HepG2 (cell line): ENCODE results near the gene SRP14. TPM values are rescaled to one million over a fixed set of nuclear protein-coding genes. Genes with fewer than 3 reads are reported as not detected.
A peak's percentile ranks its signal among the peaks of the same experiment; 100 is the strongest.

Source experiments
- ATAC-seq: fragments of 200-7000 bp; cut with Tn5 transposase; 3 replicates; pipeline ENCODE4 v1.9.1; 2020; ENCODE audit warnings: mild to moderate bottlenecking, moderate library complexity
- BruUV-seq: library from RNA; stranded (reverse); fragments of 400-500 nt; replicated peaks from 2 replicates; lab custom pipeline; 2021; lab: Mats Ljungman, UMichigan
- CTCF ChIA-PET: fragments of 300-600 bp; formaldehyde crosslinking; extraction: SDS; loops from one replicate; lab custom pipeline; 2021; ENCODE audit warnings: low total read pairs, inconsistent platforms, low intra/inter-chr PET ratio; lab: Yijun Ruan, JAX
- POLR2A ChIA-PET: fragments of 350-600 bp; sonication (Branson Sonifier 250); formaldehyde crosslinking; loops from one replicate; lab custom pipeline; 2020; ENCODE audit warnings: antibody characterized with exemption, inconsistent platforms; lab: Yijun Ruan, JAX
- DNase-seq: peaks from one replicate; pipeline ENCODE4 v3.0.0-alpha.2; 2015; ENCODE audit warnings: low spot score
- FAIRE-seq: peaks from 3 replicates; lab custom pipeline; 2011; peaks lifted over from hg19 to GRCh38; lab: Jason Lieb, UNC
- H2AFZ ChIP-seq: one replicate; pipeline ENCODE4 v1.6.1; 2011; ENCODE audit warnings: low read length, inconsistent platforms
- H3K27ac ChIP-seq: fragments of 300-600 bp; 3 replicates; pipeline ENCODE4 v1.8.0; 2011; ENCODE audit warnings: mixed run types, mild to moderate bottlenecking, mixed read lengths, low read length, inconsistent platforms; ENCODE audit not compliant: insufficient read depth; ENCODE audit errors: extremely low read length
- H3K27me3 ChIP-seq, 2 experiments: fragments of 200-600 bp in 1 of 2; 2 replicates in 1 of 2; 3 replicates in 1 of 2; pipeline versions ENCODE4 v1.6.0 to v1.8.0; 2011; ENCODE audit warnings: low read length in 2 of 2, mild to moderate bottlenecking in 2 of 2, moderate library complexity in 2 of 2, inconsistent platforms in 1 of 2; ENCODE audit not compliant: insufficient read depth in 2 of 2, control insufficient read depth in 1 of 2
- H3K36me3 ChIP-seq, 2 experiments: fragments of 200-600 bp in 1 of 2; replicated peaks in 1 of 2; 2 replicates in 1 of 2; 3 replicates in 1 of 2; pipeline versions ENCODE4 v1.5.1 to v1.8.0; 2011; ENCODE audit warnings: low read length in 2 of 2, inconsistent platforms in 1 of 2; ENCODE audit not compliant: insufficient read depth in 2 of 2, control insufficient read depth in 1 of 2
- H3K4me1 ChIP-seq: 2 replicates; pipeline ENCODE4 v1.5.1; 2012; ENCODE audit warnings: low read length, inconsistent platforms; ENCODE audit not compliant: insufficient read depth
- H3K4me2 ChIP-seq: 2 replicates; pipeline ENCODE4 v1.6.0; 2011; ENCODE audit warnings: low read depth, low read length, inconsistent platforms
- H3K4me3 ChIP-seq, 3 experiments: fragments of 200-600 bp in 1 of 3; sonication (generic), shearing (Covaris generic) in 1 of 3; replicated peaks in 1 of 3; 2 replicates each; pipeline ENCODE4 v1.5.1; 2011 to 2016; ENCODE audit warnings: low read length in 3 of 3, inconsistent platforms in 2 of 3, low read depth in 2 of 3, mild to moderate bottlenecking in 2 of 3, control low read depth in 1 of 3, mixed read lengths in 1 of 3; ENCODE audit not compliant: insufficient read depth in 1 of 3
- H3K79me2 ChIP-seq: one replicate; pipeline ENCODE4 v1.6.1; 2011; ENCODE audit warnings: low read length, inconsistent platforms; ENCODE audit not compliant: insufficient read depth
- H3K9ac ChIP-seq: 2 replicates; pipeline ENCODE4 v1.6.0; 2011; ENCODE audit warnings: mild to moderate bottlenecking, low read depth, low read length, inconsistent platforms; ENCODE audit not compliant: insufficient read depth
- H3K9me3 ChIP-seq: 2 replicates; pipeline ENCODE4 v1.5.1; 2012; ENCODE audit warnings: mild to moderate bottlenecking, low read length
- H4K20me1 ChIP-seq: 2 replicates; pipeline ENCODE4 v1.6.0; 2011; ENCODE audit warnings: inconsistent platforms, mild to moderate bottlenecking, low read length, moderate library complexity; ENCODE audit not compliant: insufficient read depth
- BCLAF1 ChIP-seq: fragments of 450-650 bp; IDR thresholded peaks from 2 replicates; pipeline ENCODE4 v1.6.1; 2017; ENCODE audit warnings: mild to moderate bottlenecking
- CHCHD3 ChIP-seq: sonication (generic); formaldehyde crosslinking; IDR thresholded peaks from 2 replicates; pipeline ENCODE4 v1.8.0; 2022; ENCODE audit warnings: mild to moderate bottlenecking, missing genetic modification reagents, moderate library complexity
- FOXJ3 ChIP-seq: sonication (generic); formaldehyde crosslinking; IDR thresholded peaks from 2 replicates; pipeline ENCODE4 v1.4.0; 2020; ENCODE audit warnings: missing genetic modification reagents, mild to moderate bottlenecking, borderline replicate concordance
- HNF4A ChIP-seq: sonication (generic); formaldehyde crosslinking; IDR thresholded peaks from 2 replicates; pipeline ENCODE4 v1.4.0; 2020; ENCODE audit warnings: missing genetic modification reagents
- NFYC ChIP-seq: IDR thresholded peaks from 2 replicates; pipeline ENCODE4 v1.6.1; 2016; ENCODE audit warnings: missing genetic modification reagents, missing compliant biosample characterization
- TFDP2 ChIP-seq: sonication (generic); formaldehyde crosslinking; IDR thresholded peaks from 2 replicates; pipeline ENCODE4 v1.4.0; 2020; ENCODE audit warnings: missing genetic modification reagents
- ZHX1 ChIP-seq: sonication (generic); formaldehyde crosslinking; IDR thresholded peaks from 2 replicates; pipeline ENCODE4 v1.8.1; 2022; ENCODE audit warnings: low read depth, mild to moderate bottlenecking, missing genetic modification reagents
- ZMAT3 ChIP-seq: sonication (generic); formaldehyde crosslinking; conservative IDR thresholded peaks from 2 replicates; pipeline ENCODE4 v1.7.0; 2021; ENCODE audit warnings: missing genetic modification reagents
- ZNF121 ChIP-seq: sonication (generic); formaldehyde crosslinking; IDR thresholded peaks from 2 replicates; pipeline ENCODE4 v1.5.0; 2020; ENCODE audit warnings: mild to moderate bottlenecking, missing genetic modification reagents
- ZNF547 ChIP-seq: sonication (generic); formaldehyde crosslinking; IDR thresholded peaks from 2 replicates; pipeline ENCODE4 v1.5.1; 2020; ENCODE audit warnings: mild to moderate bottlenecking, missing genetic modification reagents
- ZNF580 ChIP-seq: IDR thresholded peaks from 2 replicates; pipeline ENCODE4 v1.6.1; 2016; ENCODE audit warnings: low read depth, borderline replicate concordance
- ZNF639 ChIP-seq: conservative IDR thresholded peaks from 2 replicates; pipeline ENCODE4 v1.6.1; 2018; ENCODE audit warnings: missing genetic modification reagents
- ZNF652 ChIP-seq: IDR thresholded peaks from 2 replicates; pipeline ENCODE4 v1.6.1; 2016; ENCODE audit warnings: low read depth, borderline replicate concordance
- ZNF670 ChIP-seq: sonication (generic); formaldehyde crosslinking; IDR thresholded peaks from 2 replicates; pipeline ENCODE4 v1.8.0; 2022; ENCODE audit warnings: mild to moderate bottlenecking, missing genetic modification reagents, borderline replicate concordance
- WGBS: methylation state at CpG from one replicate; pipeline ENCODE4 v1.1.6; 2017; ENCODE audit warnings: low lambda C conversion rate; 5-methylcytosine and 5-hydroxymethylcytosine counted together
- in situ Hi-C: cut with HindIII; loops from 2 replicates; pipeline ENCODE4 v1.10.0; 2017; ENCODE audit warnings: low pct_unique_long_range_greater_than_20kb; ENCODE audit not compliant: extremely low pct_ligation_motif_present
- intact Hi-C: fragments of 100-400 bp; cut with micrococcal nuclease; formaldehyde crosslinking; loops from one replicate; pipeline ENCODE4 v1.10.0; 2022; ENCODE audit not compliant: unreplicated experiment
- polyA plus RNA-seq, 8 experiments: library from polyadenylated mRNA; depleted of rRNA in 3 of 8; stranded (reverse) in 7 of 8; unstranded in 1 of 8; fragments of >200 nt; fragmentation: Illumina TruSeq in 4 of 8; extraction: Trizol in 4 of 8; gene quantifications; 2 replicates each; pipeline versions ENCODE4 v1.2.1 to v1.2.3, GENCODE V29; 2011 to 2016; ENCODE audit warnings: low read depth in 4 of 8, missing spikeins in 1 of 8, mixed read lengths in 1 of 8; ENCODE audit not compliant: insufficient read depth in 1 of 8
- total RNA-seq, 5 experiments: library from RNA; depleted of rRNA; stranded (reverse); fragments of >200 nt; fragmentation: Illumina TruSeq; extraction: Trizol; gene quantifications; 2 replicates each; pipeline ENCODE4 v1.2.3, GENCODE V29; 2016; ENCODE audit warnings: low read depth in 1 of 5

Gene SRP14
- total and polyA plus RNA-seq, 2 of the 13 experiments (the other 11 are each of a cell fraction or from before 2014, with no cell fraction given) = 208 to 356 TPM

GRCh38 chr15:40069178-40070165, 30.5 kb upstream of the SRP14 start:
- ChIA-PET CTCF (no interaction called here), POLR2A (interaction anchor here (0.6 to 4.6 kb wide), 11 partner anchors 8 to 522 kb away, joined by 3 to 45 read pairs (median 8); partner anchors contain the start of gene BUB1B)
- intact Hi-C loops (loop anchor here (5.0 kb wide), 1 partner anchor 38 kb away; the partner anchor contains the start of gene BMF), in situ Hi-C loops (no loop called here)
- H3K4me1 ChIP-seq = peaks cover 47% of the 10 kb centered on the region
- TSS peak; percentile 78 for BruUV-seq
- H3K27ac ChIP-seq = peak overlapping the region; percentile 69
- no peaks in the 10 kb centered on the region for H3K9me3 ChIP-seq
- no peaks in the 10 kb centered on the region for H3K79me2 ChIP-seq
- H3K4me2 ChIP-seq = peak overlapping the region; percentile 94
- 9% methylated on average over 20 of the region's 32 CpGs for WGBS
- peak overlapping the region; percentile 80 for H3K9ac ChIP-seq
- no peak for FAIRE-seq
- no peak overlapping the region for H2AFZ ChIP-seq
- peak; percentile 76 for DNase-seq
- H3K4me3 ChIP-seq = peak overlapping the region; percentile 55 to 69 (median 58); a peak in 5 of 6 replicates
- H3K27me3 ChIP-seq = no peaks in the 10 kb centered on the region
- peak; percentile 80 for ATAC-seq
- H4K20me1 ChIP-seq = no peaks in the 10 kb centered on the region
- H3K36me3 ChIP-seq = no peaks in the 10 kb centered on the region
- TF ChIP-seq ZNF547 (CRISPR knock-in tag) (no peak), ZNF670 (CRISPR knock-in tag) (0 out of 2 replicates have a peak, but pooled peaks have one; percentile 63), TFDP2 (CRISPR knock-in tag) (no peak), ZNF639 (CRISPR knock-in tag) (0 out of 2 replicates have a peak, but pooled peaks have one; percentile 20), ZHX1 (CRISPR knock-in tag) (no peak), FOXJ3 (no peak), CHCHD3 (no peak), BCLAF1 (no peak), ZNF121 (CRISPR knock-in tag) (0 out of 2 replicates have a peak, but pooled peaks have one; percentile 47), ZNF652 (CRISPR knock-in tag) (no peak), NFYC (no peak), ZMAT3 (CRISPR knock-in tag) (no peak), ZNF580 (CRISPR knock-in tag) (no peak), HNF4A (CRISPR knock-in tag) (peak; percentile 31; the same call in 1 of the 2 replicates)
